HCEC 1CT (cell line): ENCODE measurements around the gene GPR179.

Source experiments
- DNase-seq: peaks from one replicate; pipeline ENCODE4 v3.0.0-alpha.2; 2017

GPR179 gene

GRCh38 chr17:38345743-38346142, 2.0 kb upstream of the GPR179 start:
- DNase-seq, result no peak

- no peak for DNase-seq
Measured at GRCh38 chr17:38344420-38344745, 627 bp upstream of the GPR179 start.

GRCh38 chr17:38342886-38343607, 709 bp downstream of the GPR179 start:
- no peak for DNase-seq

GRCh38 chr17:38341035-38341721, 2.6 kb downstream of the GPR179 start:
- DNase-seq, result no peak

- no peak for DNase-seq
Measured at GRCh38 chr17:38339891-38340290, 3.9 kb downstream of the GPR179 start.

GRCh38 chr17:38338535-38338934, 5.2 kb downstream of the GPR179 start:
- no peak for DNase-seq

- no peak for DNase-seq
Measured at GRCh38 chr17:38338053-38338452, 5.7 kb downstream of the GPR179 start.

GRCh38 chr17:38336838-38337237, 6.9 kb downstream of the GPR179 start:
- no peak for DNase-seq

- no peak for DNase-seq
Measured at GRCh38 chr17:38334480-38335364, 9.0 kb downstream of the GPR179 start.

GRCh38 chr17:38333635-38334295, 10.0 kb downstream of the GPR179 start:
- no peak for DNase-seq

GRCh38 chr17:38332735-38333134, 11.0 kb downstream of the GPR179 start:
- no peak for DNase-seq

GRCh38 chr17:38330941-38331411, 12.8 kb downstream of the GPR179 start:
- DNase-seq, result no peak

- no peak for DNase-seq
Measured at GRCh38 chr17:38329808-38330730, 13.7 kb downstream of the GPR179 start.

GRCh38 chr17:38329284-38329683, 14.5 kb downstream of the GPR179 start:
- DNase-seq, result no peak

GRCh38 chr17:38328620-38329019, 15.1 kb downstream of the GPR179 start:
- DNase-seq, result no peak

- no peak for DNase-seq
Measured at GRCh38 chr17:38327936-38328335, 15.8 kb downstream of the GPR179 start.

GRCh38 chr17:38326996-38327792, 16.6 kb downstream of the GPR179 start:
- DNase-seq, result no peak

- DNase-seq, result no peak
Measured at GRCh38 chr17:38325221-38325851, 18.4 kb downstream of the GPR179 start.

GRCh38 chr17:38324772-38325171, 19.0 kb downstream of the GPR179 start:
- no peak for DNase-seq

- DNase-seq, result no peak
Measured at GRCh38 chr17:38324141-38324697, 19.5 kb downstream of the GPR179 start.
